ENCODE results near the gene U2AF2. TPM values are rescaled to one million over a fixed set of nuclear protein-coding genes. Genes with fewer than 3 reads are reported as not detected.

Gene U2AF2
- total and polyA plus RNA-seq, 2 of the 4 experiments (the other 2 are of a cell fraction): 120 to 260 TPM

DNA sequence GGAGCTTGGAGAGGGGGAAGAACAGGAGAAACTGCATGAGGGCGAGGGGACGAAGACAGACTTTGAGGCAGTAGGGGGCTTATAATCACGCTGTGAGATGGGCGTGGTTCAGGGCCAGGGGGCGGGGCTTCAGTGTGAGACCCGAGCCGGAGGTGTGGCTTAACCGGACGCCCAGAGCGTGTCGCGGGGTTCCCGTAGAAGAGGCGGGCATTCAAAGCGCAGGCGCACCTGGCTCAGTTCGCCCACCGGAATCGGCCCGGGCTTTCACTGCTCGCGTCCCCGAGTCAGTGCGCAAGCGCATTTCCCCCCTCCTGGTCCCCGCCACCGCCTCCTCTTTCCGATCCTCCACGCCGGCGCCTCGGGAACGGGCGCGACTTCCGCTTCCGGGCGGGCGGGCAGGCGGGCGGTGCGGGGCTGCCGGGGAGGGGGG lies 49.6 kb upstream of the U2AF2 start:
- H3K4me1 ChIP-seq (ENCODE audit: control insufficient read depth, insufficient read depth, low read length): peaks cover 9% of the 10 kb centered on the region
- ChIA-PET CTCF (interaction anchor here (1.0 to 2.3 kb wide), 5 partner anchors 14 to 101 kb away, joined by 4 to 11 read pairs (median 6); no protein-coding TSS in a partner anchor), POLR2A (ENCODE audit: unreplicated experiment) (interaction anchor here (0.5 kb wide), 1 partner anchor 73 kb away, joined by 7 read pairs; no protein-coding TSS in a partner anchor)
- H3K23ac ChIP-seq (ENCODE audit: low read depth, low read length): peak overlapping the region; percentile 91; the same call in 1 of the 2 replicates
- peaks cover 36 to 61% of the 10 kb centered on the region in 2 experiments for H3K79me1 ChIP-seq (ENCODE audit: low read depth in 1 of 2, low read length in 2 of 2)
- BruUV-seq (replicated peaks): no TSS peak
- no peak overlapping the region; the same call in 2 of the 3 replicates for H2BK15ac ChIP-seq (ENCODE audit: low read depth, low read length)
- intact Hi-C loops (cut with micrococcal nuclease): no loop called here
- in situ Hi-C loops (cut with MboI; ENCODE audit: low sequenced_read_pairs): loop anchor here (5.0 kb wide), 1 partner anchor 88 kb away; no protein-coding TSS in a partner anchor
- peaks cover 5% of the 10 kb centered on the region; the same call in 1 of the 2 replicates for H3K9me3 ChIP-seq (ENCODE audit: control insufficient read depth, insufficient read depth, low read length)
- dilution Hi-C loops (cut with HindIII; ENCODE audit: low sequenced_read_pairs, unreplicated experiment): no loop called here
- no peak overlapping the region for H3K56ac ChIP-seq (ENCODE audit: extremely low read depth, insufficient read depth, low read length)
- H4K8ac ChIP-seq (ENCODE audit: low read depth in 2 of 2, low read length in 2 of 2): peak overlapping the region; percentile 51 to 95
- H2AK9ac ChIP-seq (replicated peaks; ENCODE audit: low read depth, low read length, poor library complexity): peak overlapping the region; percentile 96
- TF ChIP-seq MAZ (IDR thresholded peaks at IDR 0.05; ENCODE audit: borderline replicate concordance, low read depth, low read length): peak; percentile 79; the same call in 1 of the 2 replicates
- TF ChIP-seq, protein P1, sequence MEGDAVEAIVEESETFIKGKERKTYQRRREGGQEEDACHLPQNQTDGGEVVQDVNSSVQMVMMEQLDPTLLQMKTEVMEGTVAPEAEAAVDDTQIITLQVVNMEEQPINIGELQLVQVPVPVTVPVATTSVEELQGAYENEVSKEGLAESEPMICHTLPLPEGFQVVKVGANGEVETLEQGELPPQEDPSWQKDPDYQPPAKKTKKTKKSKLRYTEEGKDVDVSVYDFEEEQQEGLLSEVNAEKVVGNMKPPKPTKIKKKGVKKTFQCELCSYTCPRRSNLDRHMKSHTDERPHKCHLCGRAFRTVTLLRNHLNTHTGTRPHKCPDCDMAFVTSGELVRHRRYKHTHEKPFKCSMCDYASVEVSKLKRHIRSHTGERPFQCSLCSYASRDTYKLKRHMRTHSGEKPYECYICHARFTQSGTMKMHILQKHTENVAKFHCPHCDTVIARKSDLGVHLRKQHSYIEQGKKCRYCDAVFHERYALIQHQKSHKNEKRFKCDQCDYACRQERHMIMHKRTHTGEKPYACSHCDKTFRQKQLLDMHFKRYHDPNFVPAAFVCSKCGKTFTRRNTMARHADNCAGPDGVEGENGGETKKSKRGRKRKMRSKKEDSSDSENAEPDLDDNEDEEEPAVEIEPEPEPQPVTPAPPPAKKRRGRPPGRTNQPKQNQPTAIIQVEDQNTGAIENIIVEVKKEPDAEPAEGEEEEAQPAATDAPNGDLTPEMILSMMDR (conservative IDR thresholded peaks at IDR 0.05; ENCODE audit: low read depth, low read length): no peak
- peak; percentile 48 for TF ChIP-seq POLR2A (IDR thresholded peaks at IDR 0.05; ENCODE audit: low read depth, low read length)
- TF ChIP-seq MXI1 (IDR thresholded peaks at IDR 0.05; ENCODE audit: borderline replicate concordance, low read depth, low read length): no peak
- TF ChIP-seq RAD21 (IDR thresholded peaks at IDR 0.05; ENCODE audit: low read length): no peak
- TF ChIP-seq, protein P2, sequence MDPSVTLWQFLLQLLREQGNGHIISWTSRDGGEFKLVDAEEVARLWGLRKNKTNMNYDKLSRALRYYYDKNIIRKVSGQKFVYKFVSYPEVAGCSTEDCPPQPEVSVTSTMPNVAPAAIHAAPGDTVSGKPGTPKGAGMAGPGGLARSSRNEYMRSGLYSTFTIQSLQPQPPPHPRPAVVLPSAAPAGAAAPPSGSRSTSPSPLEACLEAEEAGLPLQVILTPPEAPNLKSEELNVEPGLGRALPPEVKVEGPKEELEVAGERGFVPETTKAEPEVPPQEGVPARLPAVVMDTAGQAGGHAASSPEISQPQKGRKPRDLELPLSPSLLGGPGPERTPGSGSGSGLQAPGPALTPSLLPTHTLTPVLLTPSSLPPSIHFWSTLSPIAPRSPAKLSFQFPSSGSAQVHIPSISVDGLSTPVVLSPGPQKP (IDR thresholded peaks at IDR 0.05; ENCODE audit: borderline replicate concordance, low read depth, low read length): no peak
- no peak for TF ChIP-seq FOS (IDR thresholded peaks at IDR 0.05; ENCODE audit: low read depth, low read length)
- TF ChIP-seq, protein P3, sequence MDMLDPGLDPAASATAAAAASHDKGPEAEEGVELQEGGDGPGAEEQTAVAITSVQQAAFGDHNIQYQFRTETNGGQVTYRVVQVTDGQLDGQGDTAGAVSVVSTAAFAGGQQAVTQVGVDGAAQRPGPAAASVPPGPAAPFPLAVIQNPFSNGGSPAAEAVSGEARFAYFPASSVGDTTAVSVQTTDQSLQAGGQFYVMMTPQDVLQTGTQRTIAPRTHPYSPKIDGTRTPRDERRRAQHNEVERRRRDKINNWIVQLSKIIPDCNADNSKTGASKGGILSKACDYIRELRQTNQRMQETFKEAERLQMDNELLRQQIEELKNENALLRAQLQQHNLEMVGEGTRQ (IDR thresholded peaks at IDR 0.05; ENCODE audit: low read depth, low read length): no peak
- TF ChIP-seq CHD1 (IDR thresholded peaks at IDR 0.05; ENCODE audit: low read depth, low read length): no peak
- no peak for TF ChIP-seq NFE2L2 (IDR thresholded peaks at IDR 0.05; ENCODE audit: low read depth, low read length)
- TF ChIP-seq BHLHE40 (IDR thresholded peaks at IDR 0.05; ENCODE audit: low read depth, low read length): no peak
- no peak for TF ChIP-seq SMC3 (IDR thresholded peaks at IDR 0.05; ENCODE audit: low read depth, low read length)
- TF ChIP-seq CEBPB (IDR thresholded peaks at IDR 0.05; ENCODE audit: low read depth, low read length): no peak
- no peak for TF ChIP-seq MAFK (IDR thresholded peaks at IDR 0.05; ENCODE audit: low read depth, low read length)
- TF ChIP-seq RCOR1 (IDR thresholded peaks at IDR 0.05; ENCODE audit: insufficient replicate concordance, low read length): no peak
- WGBS, 2 experiments (ENCODE audit: extremely low coverage in 2 of 2, insufficient read length in 1 of 2): 0% methylated on average over 4 of the region's 43 CpGs; no CpG with 5 or more reads in 1 of the 2 experiments
- H2BK120ac ChIP-seq (ENCODE audit: low read depth, low read length): peak overlapping the region; percentile 77
- peak overlapping the region; percentile 63 for H2AK5ac ChIP-seq (ENCODE audit: low read depth, low read length)
- peak; percentile 96 for DNase-seq
- 0 out of 2 replicates have a peak overlapping the region, but pooled peaks have one; percentile 50 for H2BK20ac ChIP-seq (ENCODE audit: low read depth, low read length)
- H3K4me2 ChIP-seq (ENCODE audit: low read depth, low read length): peak overlapping the region; percentile 93
- peak overlapping the region; percentile 97 for H3K4ac ChIP-seq (ENCODE audit: low read depth, low read length)
- peak overlapping the region; percentile 76 for H3K4me3 ChIP-seq (ENCODE audit: insufficient read depth, low read depth, low read length)
- peak; percentile 81 for ATAC-seq (ENCODE audit: low read depth)
- H4K20me1 ChIP-seq (ENCODE audit: insufficient read depth, low read length): peaks cover 24% of the 10 kb centered on the region; the same call in 1 of the 2 replicates
- peak overlapping the region; percentile 64 for H4K91ac ChIP-seq (ENCODE audit: insufficient read depth, low read depth, low read length)
- H3K9ac ChIP-seq (ENCODE audit: low read depth, low read length): peak overlapping the region; percentile 50; the same call in 1 of the 2 replicates
- H2AFZ ChIP-seq (replicated peaks; ENCODE audit: low read length, poor library complexity): peak overlapping the region; percentile 92
- peak overlapping the region; percentile 90 for H2BK5ac ChIP-seq (ENCODE audit: low read depth, low read length, poor library complexity, severe bottlenecking)
- peak overlapping the region; percentile 97 for H3K14ac ChIP-seq (replicated peaks; ENCODE audit: low read depth, low read length)
- H3K27me3 ChIP-seq (ENCODE audit: control insufficient read depth, insufficient read depth, low read length): no peaks in the 10 kb centered on the region
- H3K9me1 ChIP-seq (ENCODE audit: insufficient read depth, low read length): peaks cover 8% of the 10 kb centered on the region; the same call in 1 of the 2 replicates
- H3K36me3 ChIP-seq (ENCODE audit: control insufficient read depth, insufficient read depth, low read length): peaks cover 14% of the 10 kb centered on the region
- H3K27ac ChIP-seq (ENCODE audit: insufficient read depth, low read length): peak overlapping the region; percentile 91
- H3K18ac ChIP-seq (ENCODE audit: low read depth, low read length): peak overlapping the region; percentile 65
- peak overlapping the region; percentile 82 for H4K5ac ChIP-seq (ENCODE audit: low read depth, low read length)
